ENCODE measurements around the gene VILL. TPM values are rescaled to one million over a fixed set of nuclear protein-coding genes. Genes with fewer than 3 reads are reported as not detected.

VILL gene
- total RNA-seq, 1 experiment from 2014 or later = 1.0 TPM

Small RNA genes lying within 50 kb of the gene (small RNA-seq; reads per million reads assigned to genes)
- 0.18 reads per million for gene MIR26A1
- not detected for gene RF00019

Other genes with a start within 250 kb of the VILL start
- 23.5 and 25.4 TPM in 2 replicates for gene CTDSPL, start 128.9 kb upstream of the VILL start, total RNA-seq (2014; rRNA removed; shearing (Covaris generic))
- 1.9 and 3.6 TPM in 2 replicates for gene PLCD1, start 38.9 kb downstream of the VILL start, total RNA-seq (2014; rRNA removed; shearing (Covaris generic))
- not detected in 2 replicates for gene DLEC1, start 48.4 kb downstream of the VILL start, total RNA-seq (2014; rRNA removed; shearing (Covaris generic))
- gene ACAA1, start 146.3 kb downstream of the VILL start, total RNA-seq (2014; rRNA removed; shearing (Covaris generic)) = 9.2 and 14.2 TPM in 2 replicates
- gene MYD88, start 147.9 kb downstream of the VILL start, total RNA-seq (2014; rRNA removed; shearing (Covaris generic)) = 0.03 TPM in 1 of 2 replicates, not detected in the other
- 28.5 and 35.6 TPM in 2 replicates for gene OXSR1, start 174.8 kb downstream of the VILL start, total RNA-seq (2014; rRNA removed; shearing (Covaris generic))